ENCODE measurements around the gene SPIN2A.
A peak's percentile ranks its signal among the peaks of the same experiment; 100 is the strongest.
"Not testable (repeated sequence)": the region's sequence is repeated elsewhere in the genome, so short reads cannot be mapped to it uniquely, and the experiment has no call there.

The SPIN2A gene

GRCh38 chrX:57137073-57137472, at the start of gene SPIN2A:
TSS of gene SPIN2A (minus strand) at chrX:57137397. CDS start at chrX:57136597, 800 bp downstream.
- DNase-seq (ENCODE audit: low read depth in 2 of 2), result not testable (repeated sequence)

- DNase-seq (ENCODE audit: low read depth in 2 of 2), result no peak
Measured at GRCh38 chrX:57178605-57179004, 41.4 kb upstream of the SPIN2A start.

GRCh38 chrX:57177070-57177469, 39.9 kb upstream of the SPIN2A start:
- DNase-seq (ENCODE audit: low read depth in 2 of 2), result no peak

GRCh38 chrX:57172544-57172943, 35.3 kb upstream of the SPIN2A start:
- no peak for DNase-seq (ENCODE audit: low read depth in 2 of 2)

DNA sequence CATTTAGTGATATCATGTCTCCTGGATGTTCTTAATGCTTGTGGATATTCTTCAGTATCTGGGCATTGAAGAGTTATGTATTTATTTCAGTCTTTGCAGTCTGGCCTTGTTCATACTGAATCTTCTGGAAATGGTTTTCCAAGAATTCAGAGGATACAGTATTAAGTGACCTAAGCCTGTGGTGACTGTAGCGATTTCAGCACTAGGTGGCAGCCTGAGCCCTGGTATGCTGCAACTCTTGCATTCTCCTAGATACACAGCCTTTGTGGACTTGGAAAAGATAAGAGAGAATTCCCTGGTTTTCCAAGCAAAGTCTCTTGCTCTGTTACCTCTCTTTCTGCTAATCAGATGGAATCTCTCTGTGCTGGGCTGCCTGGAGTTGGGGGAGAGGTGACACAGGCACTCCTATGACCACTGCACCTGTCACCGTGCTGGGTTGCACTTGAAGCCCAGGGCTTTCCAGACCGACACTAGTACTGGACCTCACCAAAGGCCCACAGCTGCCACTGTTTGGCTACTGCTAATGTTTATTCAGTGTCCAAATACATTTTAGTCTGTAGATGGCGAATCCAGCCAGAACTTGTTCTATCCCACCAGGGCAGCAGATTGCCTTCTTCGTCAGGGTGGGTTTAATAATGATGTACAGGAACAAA, 19.3 kb upstream of the SPIN2A start:
- no peak for DNase-seq (ENCODE audit: low read depth in 2 of 2)

DNA sequence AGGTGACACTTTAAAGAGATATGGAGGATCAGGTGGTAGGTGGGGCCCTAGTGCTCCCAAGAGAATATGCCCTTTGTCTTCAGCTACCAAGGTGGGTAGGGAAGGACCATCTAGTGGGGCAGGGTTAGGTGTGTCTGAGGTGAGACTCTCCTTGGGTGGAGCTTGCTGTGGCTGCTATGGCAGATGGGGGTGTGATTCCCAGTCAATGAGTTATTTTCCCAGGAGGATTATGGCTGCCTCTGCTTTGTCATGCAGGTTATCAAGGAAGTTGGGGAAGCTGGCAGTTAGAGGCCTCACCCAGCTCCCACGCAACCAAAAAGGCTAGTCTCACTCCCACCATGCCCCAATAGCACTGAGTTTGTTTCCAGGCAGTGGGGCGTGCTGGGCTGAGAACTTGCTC, 18.0 kb upstream of the SPIN2A start:
- no peak for DNase-seq (ENCODE audit: low read depth in 2 of 2)

- not testable (repeated sequence) for DNase-seq (ENCODE audit: low read depth in 2 of 2)
Measured at GRCh38 chrX:57152222-57152621, 15.0 kb upstream of the SPIN2A start.

GRCh38 chrX:57138674-57139073, 1.5 kb upstream of the SPIN2A start:
- no peak for DNase-seq (ENCODE audit: low read depth in 2 of 2)

- no peak for DNase-seq (ENCODE audit: low read depth in 2 of 2)
Measured at GRCh38 chrX:57137501-57137900, 304 bp upstream of the SPIN2A start.

DNA sequence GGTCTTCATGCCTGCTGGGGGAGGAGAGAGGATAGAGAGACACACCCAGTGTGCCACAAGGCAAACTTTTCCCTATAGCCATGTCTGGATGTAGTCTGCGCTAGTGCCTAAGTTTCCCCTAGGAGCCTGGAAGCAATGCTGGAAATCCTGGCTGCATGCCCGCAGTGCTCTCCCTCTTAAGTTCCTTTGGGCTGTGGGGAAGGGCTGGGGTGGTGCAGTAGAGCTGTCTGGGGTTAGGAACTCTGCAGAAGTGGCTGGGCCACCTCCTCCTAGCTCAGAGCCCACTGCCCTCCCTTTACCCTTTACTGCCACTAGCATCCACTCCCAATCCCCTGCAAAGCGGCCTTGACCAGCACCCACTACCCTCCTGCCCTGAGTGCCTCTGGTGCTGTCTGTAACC, 608 bp downstream of the SPIN2A start:
- DNase-seq (ENCODE audit: low read depth in 2 of 2), result not testable (repeated sequence)

DNA sequence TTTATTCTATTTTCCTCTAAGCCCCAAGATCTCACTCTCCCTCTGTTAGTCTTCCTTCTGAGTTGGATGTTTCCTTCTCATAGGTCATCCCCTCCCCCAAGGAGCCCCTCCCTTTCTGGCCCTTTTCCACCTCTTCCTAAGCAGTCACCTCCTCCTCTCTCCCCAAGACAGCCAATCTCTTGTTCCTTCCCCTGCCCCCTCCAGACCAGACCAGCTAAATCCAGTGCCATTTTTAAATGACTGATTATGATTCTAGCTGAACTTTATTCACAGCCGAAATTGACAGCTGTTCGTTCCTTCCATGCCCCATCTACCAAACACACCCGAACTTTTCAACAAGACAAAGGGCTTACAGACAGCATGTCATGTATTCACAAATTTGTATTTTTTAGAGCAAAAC, 1.9 kb downstream of the SPIN2A start:
- DNase-seq (ENCODE audit: low read depth in 2 of 2), result no peak

- no peak for DNase-seq (ENCODE audit: low read depth in 2 of 2)
Measured at GRCh38 chrX:57134702-57135101, 2.5 kb downstream of the SPIN2A start.

- DNase-seq (ENCODE audit: low read depth in 2 of 2), result no peak
Measured at GRCh38 chrX:57133706-57134105, 3.5 kb downstream of the SPIN2A start.

DNA sequence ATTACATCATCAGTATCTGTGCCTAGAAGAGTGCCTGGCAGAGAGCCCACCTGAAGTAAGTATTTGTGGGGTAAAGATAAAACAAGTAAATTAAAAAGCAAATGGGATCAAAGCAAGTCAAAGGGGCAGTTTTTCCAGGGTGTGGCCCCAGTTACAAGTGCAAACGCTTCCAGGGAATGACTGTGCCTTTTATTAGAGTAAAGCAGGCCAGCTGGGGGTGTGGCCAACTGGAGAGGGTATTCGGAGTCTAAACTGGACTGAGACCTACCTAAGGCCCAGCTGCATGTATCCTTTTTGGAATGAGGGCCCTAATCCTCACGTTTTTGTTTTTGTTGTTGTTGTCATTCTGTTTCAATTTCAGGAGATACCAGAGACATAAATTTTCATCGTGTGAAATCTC, 3.9 kb downstream of the SPIN2A start:
- DNase-seq (ENCODE audit: low read depth in 2 of 2), result not testable (repeated sequence)

DNA sequence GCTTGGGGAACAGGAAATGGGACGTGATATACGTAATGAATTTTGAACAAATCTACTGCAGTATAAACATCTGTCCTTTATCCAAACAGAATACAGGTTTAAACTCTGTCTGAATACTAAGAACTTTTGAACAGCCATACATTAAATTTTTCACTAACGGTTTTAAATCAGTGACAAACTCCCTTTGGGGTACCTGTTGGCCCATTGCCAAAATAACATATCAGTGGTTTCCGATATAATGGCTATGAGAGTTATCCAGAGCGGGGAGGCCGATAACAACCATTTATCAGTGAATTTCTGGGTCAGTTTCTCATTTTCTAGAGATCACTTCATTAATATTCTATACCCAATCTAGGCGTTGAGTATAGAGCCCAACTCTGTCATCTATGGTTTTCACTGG, 5.2 kb downstream of the SPIN2A start:
- no peak for DNase-seq (ENCODE audit: low read depth in 2 of 2)

GRCh38 chrX:57121816-57122215, 15.4 kb downstream of the SPIN2A start:
- no peak for DNase-seq (ENCODE audit: low read depth in 2 of 2)

- peak; percentile 64 to 79 for DNase-seq (ENCODE audit: low read depth in 2 of 2)
Measured at GRCh38 chrX:57121162-57121755, 15.9 kb downstream of the SPIN2A start, which contains the start of gene SPIN2B. TSS of gene SPIN2B (minus strand) at chrX:57121548.

DNA sequence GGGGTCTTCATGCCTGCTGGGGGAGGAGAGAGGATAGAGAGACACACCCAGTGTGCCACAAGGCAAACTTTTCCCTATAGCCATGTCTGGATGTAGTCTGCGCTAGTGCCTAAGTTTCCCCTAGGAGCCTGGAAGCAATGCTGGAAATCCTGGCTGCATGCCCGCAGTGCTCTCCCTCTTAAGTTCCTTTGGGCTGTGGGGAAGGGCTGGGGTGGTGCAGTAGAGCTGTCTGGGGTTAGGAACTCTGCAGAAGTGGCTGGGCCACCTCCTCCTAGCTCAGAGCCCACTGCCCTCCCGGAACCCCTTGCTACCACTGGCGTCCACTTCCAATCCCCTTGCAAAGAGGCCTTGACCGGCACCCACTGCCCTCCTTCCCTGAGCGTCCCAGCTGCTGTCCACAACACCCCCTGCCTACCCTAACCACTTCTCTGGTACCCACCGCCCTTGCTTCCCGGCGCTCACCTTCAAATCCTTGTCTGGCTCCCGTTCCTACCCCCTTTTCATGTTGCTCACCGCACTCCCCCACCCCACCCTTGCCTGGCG, 16.5 kb downstream of the SPIN2A start:
- not testable (repeated sequence) for DNase-seq (ENCODE audit: low read depth in 2 of 2)

- DNase-seq (ENCODE audit: low read depth in 2 of 2), result no peak
Measured at GRCh38 chrX:57119416-57119815, 17.8 kb downstream of the SPIN2A start.

DNA sequence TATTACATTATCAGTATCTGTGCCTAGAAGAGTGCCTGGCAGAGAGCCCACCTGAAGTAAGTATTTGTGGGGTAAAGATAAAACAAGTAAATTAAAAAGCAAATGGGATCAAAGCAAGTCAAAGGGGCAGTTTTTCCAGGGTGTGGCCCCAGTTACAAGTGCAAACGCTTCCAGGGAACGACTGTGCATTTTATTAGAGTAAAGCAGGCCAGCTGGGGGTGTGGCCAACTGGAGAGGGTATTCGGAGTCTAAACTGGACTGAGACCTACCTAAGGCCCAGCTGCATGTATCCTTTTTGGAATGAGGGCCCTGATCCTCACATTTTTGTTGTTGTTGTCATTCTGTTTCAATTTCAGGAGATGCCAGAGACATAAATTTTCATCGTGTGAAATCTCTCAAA, 19.6 kb downstream of the SPIN2A start:
- DNase-seq (ENCODE audit: low read depth in 2 of 2), result not testable (repeated sequence)

DNA sequence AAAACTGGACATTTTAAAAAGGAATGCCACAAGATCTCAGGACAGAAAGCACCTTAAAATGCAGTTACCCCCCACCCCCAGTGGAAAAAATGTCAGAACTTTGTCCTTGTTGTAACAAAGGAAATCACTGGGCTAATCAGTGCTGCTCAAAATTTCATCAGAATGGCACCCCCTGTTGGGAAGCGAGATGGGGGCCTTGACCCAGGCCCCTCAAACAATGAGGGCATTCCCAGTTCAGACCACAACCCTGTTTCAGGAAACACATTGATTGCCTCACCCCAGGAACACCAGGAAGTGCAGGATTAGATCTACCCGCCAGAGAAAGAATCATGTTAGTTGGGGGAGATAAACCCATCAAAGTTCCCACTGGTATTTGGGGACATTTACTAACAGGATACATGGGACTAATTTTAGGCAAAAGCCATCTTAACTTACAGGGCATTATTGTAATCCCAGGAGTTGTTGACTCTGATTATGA, 32.2 kb downstream of the SPIN2A start:
- no peak for DNase-seq (ENCODE audit: low read depth in 2 of 2)

DNA sequence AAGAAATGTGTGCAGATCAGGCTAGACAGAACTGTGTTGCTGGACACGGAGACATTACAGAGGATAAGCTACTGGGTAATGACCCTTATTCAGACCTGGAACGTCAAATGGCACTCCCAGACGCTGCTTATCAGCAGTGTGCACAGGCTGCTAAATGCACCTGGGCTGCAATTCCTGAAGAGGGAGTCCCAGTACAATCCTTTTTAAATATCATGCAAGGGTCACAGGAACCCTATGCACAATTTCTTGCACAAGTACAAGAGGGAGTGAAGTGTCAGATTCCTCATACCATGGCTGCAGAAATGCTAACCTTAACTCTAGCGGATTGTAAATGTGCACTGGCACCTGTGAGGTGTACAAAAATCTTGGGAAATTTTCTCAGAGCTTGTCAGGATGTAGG, 32.8 kb downstream of the SPIN2A start:
- DNase-seq (ENCODE audit: low read depth in 2 of 2), result no peak

DNA sequence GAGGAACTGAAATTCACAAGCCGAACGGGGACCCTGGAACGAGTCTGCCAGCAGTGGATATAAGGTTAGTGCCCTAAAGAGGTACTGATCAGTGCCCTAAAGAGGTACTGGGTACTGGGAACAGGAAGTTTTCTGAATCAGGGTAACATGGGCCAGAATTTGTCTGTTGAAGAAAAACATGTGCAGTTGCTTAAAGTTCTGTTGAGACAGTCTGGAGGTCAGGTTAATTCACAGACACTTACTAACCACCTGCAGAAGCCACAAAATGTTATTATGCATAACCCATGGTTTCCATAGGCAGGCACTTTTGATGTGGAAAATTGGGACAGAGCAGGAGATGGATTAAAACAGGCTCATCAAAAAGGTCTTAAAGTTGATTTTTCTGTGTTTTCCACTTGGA, 33.7 kb downstream of the SPIN2A start:
- DNase-seq (ENCODE audit: low read depth in 2 of 2), result no peak
